HEK293 (cell line): ENCODE measurements around the gene CSGALNACT2.

ENCODE experiments used
- CTCF ChIA-PET: fragments of 350-600 bp; formaldehyde crosslinking; extraction: SDS; loops from one replicate; lab custom pipeline; 2021; ENCODE audit warnings: antibody characterized with exemption; lab: Yijun Ruan, JAX
- POLR2A ChIA-PET: fragments of 300-600 bp; formaldehyde crosslinking; extraction: SDS; loops from one replicate; lab custom pipeline; 2020; ENCODE audit warnings: antibody characterized with exemption, inconsistent platforms; lab: Yijun Ruan, JAX
- H3K27ac ChIP-seq: fragments of 200-500 bp; sonication (Bioruptor generic); 2 replicates; pipeline ENCODE4 v1.5.1; 2014; ENCODE audit warnings: low read depth, low read length, control low read depth, inconsistent platforms; ENCODE audit errors: extremely low read depth
- H3K36me3 ChIP-seq, 2 experiments: fragments of 200-500 bp in 1 of 2; sonication (Bioruptor generic) in 1 of 2; 1 replicate in 1 of 2; 2 replicates in 1 of 2; pipeline ENCODE4 v1.5.1; 2014 to 2017; ENCODE audit warnings: inconsistent platforms in 2 of 2, low read length in 2 of 2; ENCODE audit not compliant: control insufficient read depth in 2 of 2, insufficient read depth in 1 of 2
- H3K4me1 ChIP-seq: fragments of 200-500 bp; sonication (Bioruptor generic); 2 replicates; pipeline ENCODE4 v1.5.1; 2014; ENCODE audit warnings: mild to moderate bottlenecking, low read length, inconsistent platforms; ENCODE audit not compliant: control insufficient read depth, insufficient read depth
- H3K4me3 ChIP-seq: 2 replicates; pipeline ENCODE4 v1.5.1; 2011; ENCODE audit warnings: low read depth, mild to moderate bottlenecking, control low read depth, low read length, moderate library complexity
- H3K9me3 ChIP-seq: fragments of 200-500 bp; sonication (Bioruptor generic); 2 replicates; pipeline ENCODE4 v1.5.1; 2014; ENCODE audit warnings: low read depth, low read length, inconsistent platforms; ENCODE audit not compliant: control insufficient read depth, insufficient read depth
- PRDM1 ChIP-seq: fragments of 450-650 bp; formaldehyde crosslinking; IDR thresholded peaks from 2 replicates; pipeline ENCODE4; 2016; ENCODE audit warnings: missing biosample characterization, missing genetic modification characterization
- PRDM10 ChIP-seq: fragments of 450-650 bp; formaldehyde crosslinking; IDR thresholded peaks from 2 replicates; pipeline ENCODE4 v1.5.1; 2016; ENCODE audit warnings: missing biosample characterization, missing genetic modification characterization
- ZBTB11 ChIP-seq: fragments of 450-650 bp; formaldehyde crosslinking; conservative IDR thresholded peaks from 2 replicates; pipeline ENCODE4 v1.5.1; 2016; ENCODE audit warnings: low read depth, missing biosample characterization, missing genetic modification characterization
- ZNF121 ChIP-seq: fragments of 450-650 bp; formaldehyde crosslinking; IDR thresholded peaks from 2 replicates; pipeline ENCODE4 v1.5.1; 2016; ENCODE audit warnings: missing biosample characterization, missing genetic modification characterization
- ZNF19 ChIP-seq: fragments of 450-650 bp; formaldehyde crosslinking; IDR thresholded peaks from 2 replicates; pipeline ENCODE4; 2016; ENCODE audit warnings: missing biosample characterization, missing genetic modification characterization, low read depth
- ZNF354C ChIP-seq: fragments of 450-650 bp; formaldehyde crosslinking; IDR thresholded peaks from 2 replicates; pipeline ENCODE4 v1.5.1; 2016; ENCODE audit warnings: missing biosample characterization, missing genetic modification characterization, low read depth, borderline replicate concordance
- ZNF571 ChIP-seq: fragments of 450-650 bp; formaldehyde crosslinking; IDR thresholded peaks from 2 replicates; pipeline ENCODE4 v1.5.0; 2017; ENCODE audit warnings: missing biosample characterization, missing genetic modification characterization
- ZNF600 ChIP-seq: fragments of 450-650 bp; formaldehyde crosslinking; IDR thresholded peaks from 2 replicates; pipeline ENCODE4 v1.5.1; 2016; ENCODE audit warnings: missing biosample characterization, missing genetic modification characterization
- ZNF629 ChIP-seq: fragments of 450-650 bp; formaldehyde crosslinking; IDR thresholded peaks from 2 replicates; pipeline ENCODE4 v1.5.1; 2017; ENCODE audit warnings: missing biosample characterization, missing genetic modification characterization
- ZNF707 ChIP-seq: fragments of 450-650 bp; formaldehyde crosslinking; IDR thresholded peaks from 2 replicates; pipeline ENCODE4 v1.5.1; 2016; ENCODE audit warnings: missing biosample characterization, missing genetic modification characterization
- ZNF777 ChIP-seq: fragments of 450-650 bp; formaldehyde crosslinking; IDR thresholded peaks from 2 replicates; pipeline ENCODE4 v1.5.1; 2017; ENCODE audit warnings: missing biosample characterization, missing genetic modification characterization, borderline replicate concordance
- TF ChIP-seq, protein P1 (sequence below): fragments of 450-650 bp; formaldehyde crosslinking; IDR thresholded peaks from 2 replicates; pipeline ENCODE4 v1.5.1; 2016; ENCODE audit warnings: missing biosample characterization, missing genetic modification characterization
- TF ChIP-seq, protein P2 (sequence below): IDR thresholded peaks from 2 replicates; pipeline ENCODE4 v1.6.1; 2011; ENCODE audit warnings: mild to moderate bottlenecking, low read depth, low read length, borderline replicate concordance
- TF ChIP-seq, protein P3 (sequence below): fragments of 450-650 bp; formaldehyde crosslinking; IDR thresholded peaks from 2 replicates; pipeline ENCODE4 v1.5.1; 2016; ENCODE audit warnings: missing biosample characterization, missing genetic modification characterization
- TF ChIP-seq, protein P4 (sequence below): fragments of 450-650 bp; formaldehyde crosslinking; IDR thresholded peaks from 2 replicates; pipeline ENCODE4 v1.5.1; 2017; ENCODE audit warnings: missing biosample characterization, mild to moderate bottlenecking, missing genetic modification characterization, moderate library complexity

Gene CSGALNACT2

DNA sequence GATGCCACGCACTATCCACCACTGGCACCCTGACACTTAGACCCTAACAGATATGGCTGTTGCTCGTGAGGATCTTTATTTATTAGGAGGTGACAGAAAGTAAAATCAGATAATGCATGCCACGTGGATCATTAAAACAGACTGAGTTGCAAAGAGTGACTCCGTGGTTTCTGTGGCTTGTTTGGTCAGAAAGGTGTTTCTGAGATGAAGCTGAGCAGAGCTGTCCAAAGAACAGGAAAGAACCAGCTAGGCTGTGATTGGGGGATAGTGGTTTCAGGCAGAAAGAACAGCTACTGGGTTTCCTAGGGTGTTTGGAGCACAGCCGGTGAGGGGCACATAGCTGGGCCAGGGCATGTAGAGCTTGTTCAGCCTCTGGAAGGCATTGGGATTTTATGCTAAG, 34.4 kb downstream of the CSGALNACT2 start:
- no peaks in the 10 kb centered on the region for H3K4me1 ChIP-seq
- H3K4me3 ChIP-seq: no peak overlapping the region
- H3K27ac ChIP-seq: no peak overlapping the region
- TF ChIP-seq ZNF600 (no peak), ZNF777 (no peak), ZNF121 (tag by site-specific recombination) (no peak), ZNF571 (tag by site-specific recombination) (no peak), ZNF629 (tag by site-specific recombination) (no peak), PRDM10 (tag by site-specific recombination) (no peak), ZNF19 (no peak), PRDM1 (tag by site-specific recombination) (no peak), ZNF707 (tag by site-specific recombination) (no peak), ZBTB11 (tag by site-specific recombination) (no peak), ZNF354C (tag by site-specific recombination) (no peak)
- TF ChIP-seq, protein P1, sequence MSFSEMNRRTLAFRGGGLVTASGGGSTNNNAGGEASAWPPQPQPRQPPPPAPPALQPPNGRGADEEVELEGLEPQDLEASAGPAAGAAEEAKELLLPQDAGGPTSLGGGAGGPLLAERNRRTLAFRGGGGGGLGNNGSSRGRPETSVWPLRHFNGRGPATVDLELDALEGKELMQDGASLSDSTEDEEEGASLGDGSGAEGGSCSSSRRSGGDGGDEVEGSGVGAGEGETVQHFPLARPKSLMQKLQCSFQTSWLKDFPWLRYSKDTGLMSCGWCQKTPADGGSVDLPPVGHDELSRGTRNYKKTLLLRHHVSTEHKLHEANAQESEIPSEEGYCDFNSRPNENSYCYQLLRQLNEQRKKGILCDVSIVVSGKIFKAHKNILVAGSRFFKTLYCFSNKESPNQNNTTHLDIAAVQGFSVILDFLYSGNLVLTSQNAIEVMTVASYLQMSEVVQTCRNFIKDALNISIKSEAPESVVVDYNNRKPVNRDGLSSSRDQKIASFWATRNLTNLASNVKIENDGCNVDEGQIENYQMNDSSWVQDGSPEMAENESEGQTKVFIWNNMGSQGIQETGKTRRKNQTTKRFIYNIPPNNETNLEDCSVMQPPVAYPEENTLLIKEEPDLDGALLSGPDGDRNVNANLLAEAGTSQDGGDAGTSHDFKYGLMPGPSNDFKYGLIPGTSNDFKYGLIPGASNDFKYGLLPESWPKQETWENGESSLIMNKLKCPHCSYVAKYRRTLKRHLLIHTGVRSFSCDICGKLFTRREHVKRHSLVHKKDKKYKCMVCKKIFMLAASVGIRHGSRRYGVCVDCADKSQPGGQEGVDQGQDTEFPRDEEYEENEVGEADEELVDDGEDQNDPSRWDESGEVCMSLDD (tag by site-specific recombination): no peak
- TF ChIP-seq, protein P2, sequence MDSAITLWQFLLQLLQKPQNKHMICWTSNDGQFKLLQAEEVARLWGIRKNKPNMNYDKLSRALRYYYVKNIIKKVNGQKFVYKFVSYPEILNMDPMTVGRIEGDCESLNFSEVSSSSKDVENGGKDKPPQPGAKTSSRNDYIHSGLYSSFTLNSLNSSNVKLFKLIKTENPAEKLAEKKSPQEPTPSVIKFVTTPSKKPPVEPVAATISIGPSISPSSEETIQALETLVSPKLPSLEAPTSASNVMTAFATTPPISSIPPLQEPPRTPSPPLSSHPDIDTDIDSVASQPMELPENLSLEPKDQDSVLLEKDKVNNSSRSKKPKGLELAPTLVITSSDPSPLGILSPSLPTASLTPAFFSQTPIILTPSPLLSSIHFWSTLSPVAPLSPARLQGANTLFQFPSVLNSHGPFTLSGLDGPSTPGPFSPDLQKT: no peak
- TF ChIP-seq, protein P3, sequence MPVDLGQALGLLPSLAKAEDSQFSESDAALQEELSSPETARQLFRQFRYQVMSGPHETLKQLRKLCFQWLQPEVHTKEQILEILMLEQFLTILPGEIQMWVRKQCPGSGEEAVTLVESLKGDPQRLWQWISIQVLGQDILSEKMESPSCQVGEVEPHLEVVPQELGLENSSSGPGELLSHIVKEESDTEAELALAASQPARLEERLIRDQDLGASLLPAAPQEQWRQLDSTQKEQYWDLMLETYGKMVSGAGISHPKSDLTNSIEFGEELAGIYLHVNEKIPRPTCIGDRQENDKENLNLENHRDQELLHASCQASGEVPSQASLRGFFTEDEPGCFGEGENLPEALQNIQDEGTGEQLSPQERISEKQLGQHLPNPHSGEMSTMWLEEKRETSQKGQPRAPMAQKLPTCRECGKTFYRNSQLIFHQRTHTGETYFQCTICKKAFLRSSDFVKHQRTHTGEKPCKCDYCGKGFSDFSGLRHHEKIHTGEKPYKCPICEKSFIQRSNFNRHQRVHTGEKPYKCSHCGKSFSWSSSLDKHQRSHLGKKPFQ: no peak
- TF ChIP-seq, protein P4, sequence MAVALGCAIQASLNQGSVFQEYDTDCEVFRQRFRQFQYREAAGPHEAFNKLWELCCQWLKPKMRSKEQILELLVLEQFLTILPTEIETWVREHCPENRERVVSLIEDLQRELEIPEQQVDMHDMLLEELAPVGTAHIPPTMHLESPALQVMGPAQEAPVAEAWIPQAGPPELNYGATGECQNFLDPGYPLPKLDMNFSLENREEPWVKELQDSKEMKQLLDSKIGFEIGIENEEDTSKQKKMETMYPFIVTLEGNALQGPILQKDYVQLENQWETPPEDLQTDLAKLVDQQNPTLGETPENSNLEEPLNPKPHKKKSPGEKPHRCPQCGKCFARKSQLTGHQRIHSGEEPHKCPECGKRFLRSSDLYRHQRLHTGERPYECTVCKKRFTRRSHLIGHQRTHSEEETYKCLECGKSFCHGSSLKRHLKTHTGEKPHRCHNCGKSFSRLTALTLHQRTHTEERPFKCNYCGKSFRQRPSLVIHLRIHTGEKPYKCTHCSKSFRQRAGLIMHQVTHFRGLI: no peak
- ChIA-PET POLR2A (no interaction called here), CTCF (interaction anchor here (1.0 kb wide), 1 partner anchor 32 kb away, joined by 5 read pairs; no protein-coding TSS in a partner anchor)
- H3K9me3 ChIP-seq: no peaks in the 10 kb centered on the region
- H3K36me3 ChIP-seq: peaks cover 10 to 29% of the 10 kb centered on the region in 2 experiments
